Keratinocyte (primary cell): ENCODE results near the gene ATP10D. TPM values are rescaled to one million over a fixed set of nuclear protein-coding genes. Genes with fewer than 3 reads are reported as not detected.
A peak's percentile ranks its signal among the peaks of the same experiment; 100 is the strongest.

Experiments
- DNase-seq: peaks from one replicate; pipeline ENCODE4 v3.0.0-alpha.2; 2011; ENCODE audit warnings: low read depth, missing footprints, low spot score
- FAIRE-seq: peaks from 2 replicates; lab custom pipeline; 2011; peaks lifted over from hg19 to GRCh38; lab: Jason Lieb, UNC
- H2AFZ ChIP-seq: 2 replicates; pipeline ENCODE4 v1.6.0; 2012; ENCODE audit warnings: low read length, control low read depth, inconsistent platforms; ENCODE audit not compliant: control insufficient read depth
- H3K27ac ChIP-seq: 2 replicates; pipeline ENCODE4 v1.5.1; 2011; ENCODE audit warnings: low read length; ENCODE audit not compliant: control insufficient read depth, insufficient read depth
- H3K27me3 ChIP-seq: 3 replicates; pipeline ENCODE4 v1.6.0; 2011; ENCODE audit warnings: low read length; ENCODE audit not compliant: control insufficient read depth, insufficient read depth; ENCODE audit errors: extremely low read depth
- H3K36me3 ChIP-seq, 2 experiments: 2 replicates in 1 of 2; 3 replicates in 1 of 2; pipeline ENCODE4 v1.5.1; 2011; ENCODE audit warnings: low read length in 2 of 2, mild to moderate bottlenecking in 1 of 2; ENCODE audit not compliant: control insufficient read depth in 2 of 2, insufficient read depth in 2 of 2; ENCODE audit errors: extremely low read depth in 1 of 2
- H3K4me1 ChIP-seq: 3 replicates; pipeline ENCODE4 v1.5.1; 2011; ENCODE audit warnings: low read length; ENCODE audit not compliant: control insufficient read depth, insufficient read depth; ENCODE audit errors: extremely low read depth
- H3K4me2 ChIP-seq: 3 replicates; pipeline ENCODE4 v1.6.0; 2011; ENCODE audit warnings: low read depth, low read length; ENCODE audit not compliant: control insufficient read depth, insufficient read depth; ENCODE audit errors: extremely low read depth
- H3K4me3 ChIP-seq, 3 experiments: fragments of 200-600 bp in 1 of 3; sonication (generic) in 1 of 3; 2 replicates in 2 of 3; 3 replicates in 1 of 3; pipeline ENCODE4 v1.5.1; 2011 to 2016; ENCODE audit warnings: low read length in 3 of 3, mild to moderate bottlenecking in 3 of 3, control low read depth in 2 of 3, inconsistent platforms in 1 of 3, low read depth in 1 of 3, mixed read lengths in 1 of 3, mixed run types in 1 of 3, moderate library complexity in 1 of 3; ENCODE audit not compliant: control insufficient read depth in 2 of 3, insufficient read depth in 2 of 3; ENCODE audit errors: extremely low read depth in 1 of 3
- H3K79me2 ChIP-seq: 2 replicates; pipeline ENCODE4 v1.6.0; 2012; ENCODE audit warnings: low read length; ENCODE audit not compliant: control insufficient read depth, insufficient read depth
- H3K9ac ChIP-seq: 3 replicates; pipeline ENCODE4 v1.6.0; 2011; ENCODE audit warnings: low read length; ENCODE audit not compliant: control insufficient read depth, insufficient read depth; ENCODE audit errors: extremely low read depth
- H3K9me1 ChIP-seq: 3 replicates; pipeline ENCODE4 v1.6.0; 2011; ENCODE audit warnings: low read length; ENCODE audit not compliant: control insufficient read depth, insufficient read depth; ENCODE audit errors: extremely low read depth
- H3K9me3 ChIP-seq: 2 replicates; pipeline ENCODE4 v1.5.1; 2012; ENCODE audit warnings: low read depth, low read length; ENCODE audit not compliant: control insufficient read depth
- H4K20me1 ChIP-seq: 3 replicates; pipeline ENCODE4 v1.6.0; 2011; ENCODE audit warnings: low read length; ENCODE audit not compliant: control insufficient read depth, insufficient read depth; ENCODE audit errors: extremely low read depth
- EZH2 ChIP-seq: IDR thresholded peaks from one replicate; pipeline ENCODE4 v1.6.1; 2012; ENCODE audit warnings: inconsistent platforms, mild to moderate bottlenecking, low read length, moderate library complexity
- dilution Hi-C: fragments of 300-500 bp; cut with MboI; formaldehyde crosslinking; loops from one replicate; pipeline ENCODE4 v1.7.0; 2020; ENCODE audit warnings: low sequenced_read_pairs; ENCODE audit not compliant: extremely low pct_ligation_motif_present
- polyA plus RNA-seq, 5 experiments: library from polyadenylated mRNA; depleted of rRNA in 3 of 5; stranded (reverse) in 3 of 5; stranded (forward) in 1 of 5; unstranded in 1 of 5; fragments of >200 nt; gene quantifications; 1 replicate in 1 of 5; 2 replicates in 3 of 5; 3 replicates in 1 of 5; pipeline versions ENCODE4 v1.2.1 to v1.2.3, GENCODE V29; 2011 to 2012; ENCODE audit warnings: missing spikeins in 2 of 5, low read depth in 1 of 5, low replicate concordance in 1 of 5
- TF ChIP-seq, protein P1 (sequence below), 3 experiments: IDR thresholded peaks in 1 of 3; conservative IDR thresholded peaks in 1 of 3; optimal IDR thresholded peaks in 1 of 3; 2 replicates in 2 of 3; 3 replicates in 1 of 3; pipeline versions ENCODE3 to v1.5.1; 2011; ENCODE audit warnings: low read length in 3 of 3, mild to moderate bottlenecking in 3 of 3, moderate library complexity in 2 of 3, control low read depth in 1 of 3, inconsistent platforms in 1 of 3; ENCODE audit not compliant: insufficient read depth in 2 of 3; ENCODE audit errors: extremely low read depth in 1 of 3

Gene ATP10D
- polyA plus RNA-seq, 1 donor (not counting 4 experiments of a cell fraction or from before 2014, with no cell fraction given), result 97.3 TPM

DNA sequence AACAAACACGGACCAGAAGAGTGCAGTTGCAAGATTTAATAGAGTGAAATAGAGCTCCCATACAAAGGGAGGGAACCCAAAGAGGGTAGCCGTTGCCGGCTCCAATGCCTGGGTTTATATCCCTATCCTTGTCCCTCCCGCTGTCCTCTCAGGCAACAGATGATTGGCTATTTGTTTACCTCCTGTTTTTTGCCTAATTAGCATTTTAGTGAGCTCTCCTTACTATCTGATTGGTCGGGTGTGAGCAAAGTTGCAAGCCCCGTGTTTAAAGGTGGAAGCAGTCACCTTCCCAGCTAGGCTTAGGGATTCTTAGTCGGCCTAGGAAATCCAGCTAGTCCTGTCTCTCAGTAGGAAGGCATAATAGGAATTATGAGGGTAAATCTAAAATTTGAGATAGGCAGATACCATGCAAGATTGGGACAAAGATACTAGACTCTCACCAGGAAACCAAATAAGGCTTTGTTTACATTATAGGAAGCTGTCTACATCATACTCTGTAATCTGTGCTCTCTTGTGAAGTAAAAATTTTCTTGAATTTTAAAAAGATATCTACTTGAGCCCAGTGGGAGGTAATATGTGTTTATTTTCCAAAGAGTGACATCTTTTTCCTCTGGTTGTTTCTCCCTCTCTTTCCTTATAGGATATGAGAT, 65.9 kb downstream of the ATP10D start:
- DNase-seq (no peak), FAIRE-seq (no peak)
- Histone ChIP-seq H3K79me2 (no peaks in the 10 kb centered on the region), H3K9ac (no peak overlapping the region), H4K20me1 (no peaks in the 10 kb centered on the region), H3K4me2 (no peak overlapping the region), H2AFZ (no peak overlapping the region), H3K9me1 (no peaks in the 10 kb centered on the region), H3K27ac (peak overlapping the region; percentile 24), H3K27me3 (no peaks in the 10 kb centered on the region), H3K4me3 (no peak overlapping the region), H3K36me3 (peaks cover 5 to 16% of the 10 kb centered on the region in 2 experiments), H3K9me3 (no peaks in the 10 kb centered on the region), H3K4me1 (peaks cover 49% of the 10 kb centered on the region)
- TF ChIP-seq, protein P1, sequence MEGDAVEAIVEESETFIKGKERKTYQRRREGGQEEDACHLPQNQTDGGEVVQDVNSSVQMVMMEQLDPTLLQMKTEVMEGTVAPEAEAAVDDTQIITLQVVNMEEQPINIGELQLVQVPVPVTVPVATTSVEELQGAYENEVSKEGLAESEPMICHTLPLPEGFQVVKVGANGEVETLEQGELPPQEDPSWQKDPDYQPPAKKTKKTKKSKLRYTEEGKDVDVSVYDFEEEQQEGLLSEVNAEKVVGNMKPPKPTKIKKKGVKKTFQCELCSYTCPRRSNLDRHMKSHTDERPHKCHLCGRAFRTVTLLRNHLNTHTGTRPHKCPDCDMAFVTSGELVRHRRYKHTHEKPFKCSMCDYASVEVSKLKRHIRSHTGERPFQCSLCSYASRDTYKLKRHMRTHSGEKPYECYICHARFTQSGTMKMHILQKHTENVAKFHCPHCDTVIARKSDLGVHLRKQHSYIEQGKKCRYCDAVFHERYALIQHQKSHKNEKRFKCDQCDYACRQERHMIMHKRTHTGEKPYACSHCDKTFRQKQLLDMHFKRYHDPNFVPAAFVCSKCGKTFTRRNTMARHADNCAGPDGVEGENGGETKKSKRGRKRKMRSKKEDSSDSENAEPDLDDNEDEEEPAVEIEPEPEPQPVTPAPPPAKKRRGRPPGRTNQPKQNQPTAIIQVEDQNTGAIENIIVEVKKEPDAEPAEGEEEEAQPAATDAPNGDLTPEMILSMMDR (optimal IDR thresholded peaks at IDR 0.05 in 1 of 3, IDR thresholded peaks at IDR 0.05 in 1 of 3, conservative IDR thresholded peaks at IDR 0.05 in 1 of 3; ENCODE audit: extremely low read depth in 1 of 3, insufficient read depth in 2 of 3, low read length in 3 of 3), result no peak
- TF ChIP-seq EZH2, result no peak
- dilution Hi-C loops, result no loop called here

DNA sequence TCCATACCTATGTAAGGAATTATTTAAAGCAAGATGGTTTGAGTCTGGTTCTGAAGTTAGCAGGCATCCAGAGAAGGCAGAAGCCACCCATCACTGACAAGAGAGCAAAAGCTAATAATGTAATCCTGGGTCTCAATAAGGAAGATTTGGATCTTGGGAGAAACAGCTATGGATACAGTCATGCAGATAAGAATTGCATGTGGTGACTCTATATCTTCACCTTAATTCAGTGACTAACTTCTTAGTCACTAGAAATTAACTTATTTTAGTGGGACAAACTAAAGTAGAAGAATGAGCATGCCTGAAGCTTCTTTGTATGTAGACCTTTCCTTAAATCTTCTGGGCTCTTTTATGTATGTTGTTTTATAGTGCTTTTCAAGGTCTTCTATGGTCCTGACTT, 66.6 kb downstream of the ATP10D start:
- no peaks in the 10 kb centered on the region for H3K9me3 ChIP-seq
- H3K27me3 ChIP-seq, result no peaks in the 10 kb centered on the region
- H3K9me1 ChIP-seq, result no peaks in the 10 kb centered on the region
- H3K27ac ChIP-seq, result peak overlapping the region; percentile 24
- no peaks in the 10 kb centered on the region for H3K79me2 ChIP-seq
- H3K9ac ChIP-seq, result no peak overlapping the region
- peak; percentile 75 for FAIRE-seq
- no peak for TF ChIP-seq EZH2
- TF ChIP-seq, protein P1 (optimal IDR thresholded peaks at IDR 0.05 in 1 of 3, IDR thresholded peaks at IDR 0.05 in 1 of 3, conservative IDR thresholded peaks at IDR 0.05 in 1 of 3; ENCODE audit: extremely low read depth in 1 of 3, insufficient read depth in 2 of 3, low read length in 3 of 3), result no peak
- H3K4me1 ChIP-seq, result peaks cover 53% of the 10 kb centered on the region
- peaks cover 5 to 16% of the 10 kb centered on the region in 2 experiments for H3K36me3 ChIP-seq
- no peak for DNase-seq
- H3K4me2 ChIP-seq, result peak overlapping the region; percentile 9
- dilution Hi-C loops, result no loop called here
- no peak overlapping the region for H3K4me3 ChIP-seq
- no peaks in the 10 kb centered on the region for H4K20me1 ChIP-seq
- H2AFZ ChIP-seq, result no peak overlapping the region
